ENCODE results near the gene MYO7A. TPM values are rescaled to one million over a fixed set of nuclear protein-coding genes. Genes with fewer than 3 reads are reported as not detected.

The MYO7A gene
- total RNA-seq, 4 donors from 2014 or later: 11.7 to 26.4 (median 17.7) TPM

DNA sequence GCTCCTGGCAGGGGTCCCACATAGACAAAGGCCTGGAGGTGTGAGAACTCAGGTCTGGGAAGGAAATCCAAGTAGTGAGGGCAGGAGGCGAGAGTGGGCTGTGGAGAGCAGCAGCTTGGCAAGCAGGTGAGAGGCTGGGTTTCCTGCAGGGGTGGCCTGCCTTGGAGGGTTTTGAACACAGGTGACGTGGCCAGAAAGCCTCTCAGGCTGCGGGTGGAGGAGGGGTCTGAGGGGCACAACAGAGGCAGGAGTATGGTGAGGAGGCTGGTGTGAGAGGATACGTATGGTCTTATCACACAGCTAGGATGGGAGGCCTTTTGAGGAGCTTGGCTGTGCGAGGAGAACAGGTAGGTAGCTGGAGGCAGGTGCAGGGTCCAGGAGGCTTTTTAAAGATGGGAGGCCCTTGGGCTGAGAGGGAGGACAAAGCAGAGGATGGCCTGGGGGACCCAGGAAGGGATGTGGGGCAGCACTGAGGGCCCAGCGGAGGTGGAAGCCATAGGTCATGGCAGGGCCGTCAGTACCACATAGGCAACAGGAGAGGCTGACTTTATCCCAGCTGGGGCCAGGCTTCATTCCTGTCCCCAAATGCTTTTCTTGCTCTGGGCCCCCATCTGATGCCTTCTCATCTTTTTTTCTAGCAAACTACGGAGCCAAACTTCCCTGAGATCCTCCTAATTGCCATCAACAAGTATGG lies 84.4 kb downstream of the MYO7A start:
- TF ChIP-seq, protein P1, sequence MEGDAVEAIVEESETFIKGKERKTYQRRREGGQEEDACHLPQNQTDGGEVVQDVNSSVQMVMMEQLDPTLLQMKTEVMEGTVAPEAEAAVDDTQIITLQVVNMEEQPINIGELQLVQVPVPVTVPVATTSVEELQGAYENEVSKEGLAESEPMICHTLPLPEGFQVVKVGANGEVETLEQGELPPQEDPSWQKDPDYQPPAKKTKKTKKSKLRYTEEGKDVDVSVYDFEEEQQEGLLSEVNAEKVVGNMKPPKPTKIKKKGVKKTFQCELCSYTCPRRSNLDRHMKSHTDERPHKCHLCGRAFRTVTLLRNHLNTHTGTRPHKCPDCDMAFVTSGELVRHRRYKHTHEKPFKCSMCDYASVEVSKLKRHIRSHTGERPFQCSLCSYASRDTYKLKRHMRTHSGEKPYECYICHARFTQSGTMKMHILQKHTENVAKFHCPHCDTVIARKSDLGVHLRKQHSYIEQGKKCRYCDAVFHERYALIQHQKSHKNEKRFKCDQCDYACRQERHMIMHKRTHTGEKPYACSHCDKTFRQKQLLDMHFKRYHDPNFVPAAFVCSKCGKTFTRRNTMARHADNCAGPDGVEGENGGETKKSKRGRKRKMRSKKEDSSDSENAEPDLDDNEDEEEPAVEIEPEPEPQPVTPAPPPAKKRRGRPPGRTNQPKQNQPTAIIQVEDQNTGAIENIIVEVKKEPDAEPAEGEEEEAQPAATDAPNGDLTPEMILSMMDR (IDR thresholded peaks at IDR 0.05; ENCODE audit: low read depth): no peak

DNA sequence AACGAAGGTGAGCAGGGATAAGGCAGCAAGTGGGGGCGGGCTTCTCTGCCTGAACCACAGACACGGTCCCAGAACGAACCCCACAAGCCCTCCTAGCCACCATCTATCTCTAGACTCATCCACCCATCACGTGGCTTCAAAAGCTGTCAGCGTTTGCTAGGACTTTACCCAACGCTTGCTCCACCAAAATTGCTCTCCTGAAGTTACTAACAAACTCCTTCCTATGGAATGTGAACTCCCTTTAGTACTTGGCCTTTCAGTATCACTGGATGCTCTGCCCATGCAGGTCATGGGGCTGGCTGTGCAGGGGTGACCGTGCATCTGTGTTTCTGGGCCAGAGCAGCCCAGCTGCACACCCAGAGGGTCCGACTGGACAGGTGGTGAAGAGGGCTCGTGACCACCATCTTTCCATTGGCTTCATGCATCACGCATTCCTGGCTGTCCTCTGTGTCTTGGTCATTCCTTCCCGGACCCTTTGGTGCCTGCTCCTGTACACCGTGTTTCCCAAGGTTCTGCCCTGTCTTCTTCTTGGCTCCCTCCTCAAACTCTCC lies 85.1 kb downstream of the MYO7A start:
- TF ChIP-seq, protein P1 (IDR thresholded peaks at IDR 0.05; ENCODE audit: low read depth): no peak

DNA sequence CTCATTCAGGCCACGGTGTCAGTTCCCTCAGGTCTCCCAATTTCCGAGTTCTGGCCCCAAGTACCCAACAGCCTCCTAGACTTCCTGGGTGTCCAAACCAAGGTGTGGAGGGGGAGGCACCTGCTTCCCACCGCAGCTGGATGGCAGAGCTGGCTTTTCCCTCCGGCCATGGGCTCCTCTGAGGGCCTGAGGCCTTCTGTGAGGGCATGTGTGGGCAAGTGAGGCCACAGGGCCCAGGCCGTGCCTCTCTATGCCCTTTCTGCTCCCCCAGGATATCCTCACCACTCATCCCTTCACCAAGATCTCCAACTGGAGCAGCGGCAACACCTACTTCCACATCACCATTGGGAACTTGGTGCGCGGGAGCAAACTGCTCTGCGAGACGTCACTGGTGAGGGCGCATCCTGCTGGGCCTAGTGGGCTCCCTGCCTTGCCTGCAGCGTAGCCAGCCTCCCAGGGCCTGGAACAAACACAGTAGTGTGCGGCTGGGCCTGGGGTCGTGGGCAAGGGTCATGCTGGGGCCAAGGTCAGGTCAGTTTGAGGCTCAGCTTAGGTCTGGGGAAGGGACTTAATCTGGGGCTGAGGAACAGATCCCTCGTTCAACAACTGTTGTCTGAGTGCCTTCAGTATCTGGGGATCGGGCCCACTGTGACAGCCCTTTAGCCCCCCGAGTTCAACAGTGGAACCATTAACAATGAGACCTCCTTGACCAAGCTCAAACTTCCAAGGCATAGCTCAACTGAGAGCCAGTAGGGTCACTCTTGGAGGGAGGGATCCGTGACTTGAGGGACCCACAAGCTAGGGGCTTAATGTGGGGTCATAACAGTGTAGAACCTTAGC lies 85.8 kb downstream of the MYO7A start:
- TF ChIP-seq, protein P1 (IDR thresholded peaks at IDR 0.05; ENCODE audit: low read depth): no peak

DNA sequence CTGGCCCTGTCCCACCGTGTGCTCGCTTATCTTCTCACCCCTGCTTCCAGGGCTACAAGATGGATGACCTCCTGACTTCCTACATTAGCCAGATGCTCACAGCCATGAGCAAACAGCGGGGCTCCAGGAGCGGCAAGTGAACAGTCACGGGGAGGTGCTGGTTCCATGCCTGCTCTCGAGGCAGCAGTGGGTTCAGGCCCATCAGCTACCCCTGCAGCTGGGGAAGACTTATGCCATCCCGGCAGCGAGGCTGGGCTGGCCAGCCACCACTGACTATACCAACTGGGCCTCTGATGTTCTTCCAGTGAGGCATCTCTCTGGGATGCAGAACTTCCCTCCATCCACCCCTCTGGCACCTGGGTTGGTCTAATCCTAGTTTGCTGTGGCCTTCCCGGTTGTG lies 86.5 kb downstream of the MYO7A start:
- TF ChIP-seq, protein P1 (IDR thresholded peaks at IDR 0.05; ENCODE audit: low read depth): no peak

DNA sequence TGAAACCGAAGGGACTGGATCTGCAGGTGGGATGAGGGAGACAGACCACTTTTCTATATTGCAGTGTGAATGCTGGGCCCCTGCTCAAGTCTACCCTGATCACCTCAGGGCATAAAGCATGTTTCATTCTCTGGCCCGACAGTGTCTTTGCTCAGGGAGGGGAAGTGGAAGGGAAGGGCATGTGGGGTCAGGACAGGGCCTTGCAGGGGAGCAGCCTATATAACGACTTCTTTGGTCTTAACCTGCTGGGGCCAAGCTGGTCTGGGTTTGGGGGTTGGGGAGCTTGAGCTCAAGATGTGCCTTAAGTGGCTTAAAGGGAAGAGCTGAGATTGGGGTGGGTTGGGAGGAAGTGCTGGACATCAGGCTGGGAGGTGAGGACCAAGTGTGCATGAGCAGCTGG lies 87.1 kb downstream of the MYO7A start:
- TF ChIP-seq, protein P1 (IDR thresholded peaks at IDR 0.05; ENCODE audit: low read depth): no peak

DNA sequence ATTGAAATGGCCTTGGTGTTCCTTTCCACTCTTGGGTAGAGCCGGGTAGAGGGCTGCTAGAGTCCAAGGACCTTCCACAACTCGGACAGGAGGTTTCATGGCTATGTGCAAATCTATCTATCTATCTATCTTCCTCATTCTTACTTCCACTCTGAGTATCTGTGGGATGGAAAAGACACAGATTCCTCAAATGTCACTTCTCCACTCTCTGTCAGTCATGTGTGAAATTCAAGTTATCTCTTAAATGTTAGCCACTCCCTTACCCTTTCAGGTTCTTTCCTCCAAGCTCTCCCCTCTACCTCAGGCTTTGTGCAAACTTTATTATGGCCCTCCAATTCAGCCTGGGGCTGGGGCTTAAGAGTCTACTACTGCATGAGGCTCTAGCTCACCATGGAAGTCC lies 89.1 kb downstream of the MYO7A start:
- TF ChIP-seq, protein P1 (IDR thresholded peaks at IDR 0.05; ENCODE audit: low read depth): no peak

DNA sequence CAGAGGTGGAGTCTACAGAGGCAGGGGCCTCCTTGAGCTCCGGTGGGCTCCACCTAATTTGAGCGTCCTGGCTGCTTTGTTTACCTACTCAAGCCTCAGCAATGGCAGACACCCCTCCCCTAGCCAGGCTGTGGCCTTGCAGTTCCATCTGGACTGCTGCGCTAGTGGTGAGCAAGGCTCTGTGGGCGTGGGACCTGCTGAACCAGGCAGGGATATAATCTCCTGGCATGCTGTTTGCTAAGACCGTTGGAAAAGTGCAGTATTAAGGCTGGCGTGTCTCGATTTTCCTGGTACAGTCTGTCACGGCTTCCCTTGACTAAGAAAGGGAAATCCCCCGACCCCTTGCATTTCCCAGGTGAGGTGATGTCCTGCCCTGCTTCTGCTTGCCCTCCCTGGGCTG lies 95.8 kb downstream of the MYO7A start:
- TF ChIP-seq, protein P1 (IDR thresholded peaks at IDR 0.05; ENCODE audit: low read depth): no peak

Data from subcutaneous adipose tissue (tissue), 4 donors.